SK-N-SH treated with all-trans-retinoic acid at 6 μM for 48 hours (cell line): Measurements from ENCODE around the gene SNX5.

Experiments used
- ATAC-seq: fragments of 200-7000 bp; cut with Tn5 transposase; 3 replicates; pipeline ENCODE4 v1.9.1; 2020; ENCODE audit warnings: mild to moderate bottlenecking, moderate library complexity
- ARNTL ChIP-seq: fragments of 450-650 bp; formaldehyde crosslinking; IDR thresholded peaks from 2 replicates; pipeline ENCODE4 v1.5.0; 2020; ENCODE audit warnings: low read depth, mild to moderate bottlenecking, moderate library complexity, borderline replicate concordance
- BACH2 ChIP-seq: fragments of 250-450 bp; sonication (Bioruptor Pico); IDR thresholded peaks from 2 replicates; pipeline ENCODE4 v1.9.0; 2021; ENCODE audit warnings: mild to moderate bottlenecking, borderline replicate concordance
- CREB5 ChIP-seq: fragments of 250-450 bp; sonication (Bioruptor Pico); IDR thresholded peaks from 2 replicates; pipeline ENCODE4 v1.5.1; 2020; ENCODE audit warnings: low read depth, mild to moderate bottlenecking, moderate library complexity
- CSDC2 ChIP-seq: fragments of 250-450 bp; sonication (Bioruptor Pico); IDR thresholded peaks from 2 replicates; pipeline ENCODE4 v1.5.0; 2020; ENCODE audit warnings: mild to moderate bottlenecking, moderate library complexity
- ESRRG ChIP-seq: fragments of 250-450 bp; sonication (Bioruptor Pico); IDR thresholded peaks from 2 replicates; pipeline ENCODE4 v1.6.1; 2021; ENCODE audit warnings: mild to moderate bottlenecking
- GLIS3 ChIP-seq: fragments of 250-450 bp; sonication (Bioruptor Pico); IDR thresholded peaks from 2 replicates; pipeline ENCODE4 v1.5.0; 2020; ENCODE audit warnings: mild to moderate bottlenecking, moderate library complexity
- ISL1 ChIP-seq: fragments of 250-450 bp; sonication (Bioruptor Pico); IDR thresholded peaks from 2 replicates; pipeline ENCODE4 v2.1.2; 2022; ENCODE audit warnings: mild to moderate bottlenecking, moderate library complexity
- OSR1 ChIP-seq: fragments of 250-450 bp; sonication (Bioruptor Pico); IDR thresholded peaks from 2 replicates; pipeline ENCODE4 v1.8.0; 2022; ENCODE audit warnings: moderate library complexity, mild to moderate bottlenecking, inconsistent platforms
- PATZ1 ChIP-seq: fragments of 250-450 bp; sonication (Bioruptor Pico); IDR thresholded peaks from 2 replicates; pipeline ENCODE4 v1.8.0; 2020; ENCODE audit warnings: mild to moderate bottlenecking, moderate library complexity, borderline replicate concordance
- POU6F1 ChIP-seq: fragments of 250-450 bp; sonication (Bioruptor Pico); IDR thresholded peaks from 2 replicates; pipeline ENCODE4 v1.8.0; 2021; ENCODE audit warnings: low read depth, mild to moderate bottlenecking, moderate library complexity, borderline replicate concordance
- PPARA ChIP-seq: fragments of 250-450 bp; sonication (Bioruptor Pico); IDR thresholded peaks from 2 replicates; pipeline ENCODE4 v1.5.0; 2020; ENCODE audit warnings: mild to moderate bottlenecking, borderline replicate concordance
- RARB ChIP-seq: fragments of 250-450 bp; sonication (Bioruptor Pico); IDR thresholded peaks from 2 replicates; pipeline ENCODE4 v1.8.0; 2021; ENCODE audit warnings: mild to moderate bottlenecking, moderate library complexity
- SNAI2 ChIP-seq: fragments of 250-450 bp; sonication (Bioruptor Pico); IDR thresholded peaks from 2 replicates; pipeline ENCODE4 v1.5.0; 2020; ENCODE audit warnings: mild to moderate bottlenecking, moderate library complexity
- TCF4 ChIP-seq: fragments of 250-450 bp; sonication (Bioruptor Pico); IDR thresholded peaks from 2 replicates; pipeline ENCODE4 v1.8.0; 2021; ENCODE audit warnings: mild to moderate bottlenecking, moderate library complexity, borderline replicate concordance
- TOX ChIP-seq: fragments of 250-450 bp; sonication (Bioruptor Pico); IDR thresholded peaks from 2 replicates; pipeline ENCODE4 v1.8.0; 2021; ENCODE audit warnings: mild to moderate bottlenecking, moderate library complexity, borderline replicate concordance
- ZFP3 ChIP-seq: fragments of 250-450 bp; sonication (Bioruptor Pico); IDR thresholded peaks from 2 replicates; pipeline ENCODE4 v1.5.0; 2020; ENCODE audit warnings: mild to moderate bottlenecking, moderate library complexity
- ZFP30 ChIP-seq: fragments of 450-650 bp; formaldehyde crosslinking; IDR thresholded peaks from 2 replicates; pipeline ENCODE4 v1.5.0; 2022; ENCODE audit warnings: mild to moderate bottlenecking, moderate library complexity
- ZNF565 ChIP-seq: fragments of 450-650 bp; formaldehyde crosslinking; conservative IDR thresholded peaks from 2 replicates; pipeline ENCODE4 v1.5.0; 2020; ENCODE audit warnings: low read depth, mild to moderate bottlenecking, moderate library complexity
- ZNF70 ChIP-seq: fragments of 450-650 bp; formaldehyde crosslinking; IDR thresholded peaks from 2 replicates; pipeline ENCODE4 v1.5.0; 2020; ENCODE audit warnings: mild to moderate bottlenecking, moderate library complexity
- ZNF8 ChIP-seq: fragments of 450-650 bp; formaldehyde crosslinking; IDR thresholded peaks from 2 replicates; pipeline ENCODE4 v1.5.0; 2020; ENCODE audit warnings: mild to moderate bottlenecking, moderate library complexity
- TF ChIP-seq, protein P1 (sequence below): fragments of 250-450 bp; sonication (Bioruptor Pico); IDR thresholded peaks from 2 replicates; pipeline ENCODE4 v1.5.1; 2021; ENCODE audit warnings: mild to moderate bottlenecking, moderate library complexity

The SNX5 gene

DNA sequence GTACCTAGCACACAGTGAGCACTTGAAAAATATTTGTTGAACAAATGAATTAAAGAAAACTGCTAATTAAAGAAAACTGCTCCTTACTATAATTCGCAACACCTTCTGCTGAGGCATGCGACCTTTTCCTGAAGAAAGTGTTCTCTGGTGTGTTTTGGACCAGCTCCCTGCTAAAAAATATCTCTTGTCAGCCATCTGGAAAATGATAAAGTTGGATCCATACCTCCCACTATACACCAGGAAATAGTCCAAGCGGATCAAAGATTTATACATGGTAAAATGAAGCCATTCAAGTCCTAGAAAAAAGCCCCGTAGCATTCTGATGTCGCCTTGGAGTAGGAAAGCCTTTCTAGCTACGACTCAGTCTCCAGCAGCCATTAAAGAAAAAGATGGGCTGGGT is 45.8 kb upstream of the SNX5 start:
- TF ChIP-seq CSDC2 (CRISPR knock-in tag) (no peak), PATZ1 (CRISPR knock-in tag) (no peak), ESRRG (CRISPR knock-in tag) (no peak), PPARA (CRISPR knock-in tag) (no peak), ZNF8 (no peak), SNAI2 (CRISPR knock-in tag) (no peak), TOX (CRISPR knock-in tag) (no peak), ZFP30 (no peak), GLIS3 (CRISPR knock-in tag) (no peak), RARB (no peak), BACH2 (no peak), ZNF70 (CRISPR knock-in tag) (no peak), TCF4 (CRISPR knock-in tag) (no peak), CREB5 (no peak), POU6F1 (CRISPR knock-in tag) (no peak)
- TF ChIP-seq, protein P1, sequence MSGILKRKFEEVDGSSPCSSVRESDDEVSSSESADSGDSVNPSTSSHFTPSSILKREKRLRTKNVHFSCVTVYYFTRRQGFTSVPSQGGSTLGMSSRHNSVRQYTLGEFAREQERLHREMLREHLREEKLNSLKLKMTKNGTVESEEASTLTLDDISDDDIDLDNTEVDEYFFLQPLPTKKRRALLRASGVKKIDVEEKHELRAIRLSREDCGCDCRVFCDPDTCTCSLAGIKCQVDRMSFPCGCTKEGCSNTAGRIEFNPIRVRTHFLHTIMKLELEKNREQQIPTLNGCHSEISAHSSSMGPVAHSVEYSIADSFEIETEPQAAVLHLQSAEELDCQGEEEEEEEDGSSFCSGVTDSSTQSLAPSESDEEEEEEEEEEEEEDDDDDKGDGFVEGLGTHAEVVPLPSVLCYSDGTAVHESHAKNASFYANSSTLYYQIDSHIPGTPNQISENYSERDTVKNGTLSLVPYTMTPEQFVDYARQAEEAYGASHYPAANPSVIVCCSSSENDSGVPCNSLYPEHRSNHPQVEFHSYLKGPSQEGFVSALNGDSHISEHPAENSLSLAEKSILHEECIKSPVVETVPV (CRISPR knock-in tag): no peak
- no peak for ATAC-seq

DNA sequence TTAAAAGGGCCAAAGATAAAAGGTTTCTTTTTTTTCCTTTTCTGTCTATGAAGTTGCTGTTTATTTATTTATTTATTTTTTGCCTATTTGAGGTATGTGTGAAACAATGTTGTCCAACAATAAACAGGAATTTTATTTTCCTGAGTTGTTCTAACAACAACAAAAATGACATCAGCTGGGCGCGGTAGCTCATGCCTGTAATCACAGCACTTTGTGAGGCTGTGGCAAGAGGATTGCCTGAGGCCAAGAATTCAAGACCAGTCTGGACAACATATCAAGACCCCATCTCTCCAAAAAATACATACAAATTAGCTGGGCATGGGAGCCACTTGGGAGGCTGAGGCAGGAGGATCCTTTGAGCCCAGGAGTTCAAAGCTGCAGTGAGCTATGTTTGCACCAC is 44.3 kb upstream of the SNX5 start:
- TF ChIP-seq GLIS3 (CRISPR knock-in tag) (no peak), TCF4 (CRISPR knock-in tag) (no peak), ZNF565 (CRISPR knock-in tag) (no peak), ZFP30 (no peak), TOX (CRISPR knock-in tag) (no peak), ESRRG (CRISPR knock-in tag) (no peak), ISL1 (CRISPR knock-in tag) (no peak), PATZ1 (CRISPR knock-in tag) (no peak), ARNTL (CRISPR knock-in tag) (no peak), CSDC2 (CRISPR knock-in tag) (no peak), ZNF70 (CRISPR knock-in tag) (no peak)
- TF ChIP-seq, protein P1 (CRISPR knock-in tag): no peak
- no peak for ATAC-seq

- ATAC-seq: no peak
- TF ChIP-seq TCF4 (CRISPR knock-in tag) (no peak), TOX (CRISPR knock-in tag) (no peak), SNAI2 (CRISPR knock-in tag) (no peak), GLIS3 (CRISPR knock-in tag) (no peak), ZFP3 (no peak), OSR1 (CRISPR knock-in tag) (no peak), PATZ1 (CRISPR knock-in tag) (no peak), PPARA (CRISPR knock-in tag) (no peak), ISL1 (CRISPR knock-in tag) (no peak), CREB5 (no peak)
- TF ChIP-seq, protein P1 (CRISPR knock-in tag): no peak
Measured at GRCh38 chr20:18011951-18012645, 43.5 kb upstream of the SNX5 start.
